Stimulated activated CD8-positive, alpha-beta memory T cell treated with anti-CD3 and anti-CD28 coated beads, Interleukin-12 subunit alpha, Interleukin-12 subunit beta, amount 100 ng/mL, for 4 hours (primary cell): ENCODE data around the gene DDX54.

Experiments used
- DNase-seq: peaks from one replicate; pipeline ENCODE4 v3.0.0-alpha.2; 2020; ENCODE audit warnings: low read depth

The DDX54 gene

DNA sequence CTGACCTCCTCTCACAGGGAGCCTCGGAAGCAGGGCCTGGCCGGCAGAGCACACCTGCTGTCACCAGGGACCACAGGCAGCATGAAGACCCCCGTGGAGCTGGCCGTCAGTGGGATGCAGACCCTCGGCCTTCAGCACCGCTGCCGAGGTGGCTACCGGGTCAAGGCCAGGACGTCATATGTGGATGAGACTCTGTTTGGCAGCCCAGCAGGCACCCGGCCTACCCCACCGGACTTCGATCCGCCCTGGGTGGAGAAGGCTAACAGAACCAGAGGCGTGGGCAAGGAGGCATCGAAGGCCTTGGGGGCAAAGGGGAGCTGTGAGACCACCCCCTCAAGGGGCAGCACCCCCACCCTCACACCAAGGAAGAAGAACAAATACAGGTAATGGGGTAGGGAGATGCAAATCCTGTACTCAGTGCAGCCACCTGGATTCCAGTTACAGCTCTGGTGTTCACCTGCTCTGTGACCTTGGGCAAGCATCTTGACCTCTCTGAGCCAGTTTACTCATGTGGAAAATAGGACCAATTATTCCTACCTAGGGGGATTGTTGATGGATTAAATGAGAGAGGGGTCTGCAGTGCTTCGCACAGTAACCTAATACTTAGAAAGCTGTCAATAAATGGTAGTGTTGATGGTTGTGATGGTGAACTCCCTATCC, 1.5 kb upstream of the DDX54 start:
- DNase-seq = no peak

DNA sequence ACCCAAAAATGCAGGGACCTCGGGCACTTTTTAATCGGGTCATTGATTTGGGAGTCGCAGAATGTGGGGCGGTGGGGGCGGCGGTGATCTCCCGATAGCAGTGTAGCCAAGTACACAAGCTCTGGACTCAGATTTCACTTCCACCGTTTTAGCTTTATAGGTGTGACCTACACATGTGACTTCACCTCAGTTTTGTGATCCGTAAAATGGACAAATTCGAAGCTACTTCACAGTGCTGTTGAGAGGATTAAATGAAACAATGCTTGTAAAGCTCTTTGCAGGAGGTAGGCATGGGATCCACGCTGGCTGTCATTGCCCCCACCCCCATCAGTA, 721 bp upstream of the DDX54 start:
- no peak for DNase-seq

DNA sequence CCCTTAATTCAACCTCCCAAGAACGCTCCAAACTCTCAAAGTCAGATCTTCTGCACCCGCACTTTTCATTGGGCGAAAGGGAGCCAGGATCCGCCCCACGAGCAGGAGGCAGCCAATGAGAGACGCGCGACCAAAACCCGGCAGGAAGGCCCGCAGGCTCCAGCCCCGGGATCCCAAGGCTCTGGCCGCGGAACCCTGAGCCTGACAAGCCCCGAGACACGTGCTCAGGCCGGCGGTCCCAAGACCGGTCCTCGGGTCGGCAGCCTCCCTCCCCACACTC, 438 bp downstream of the DDX54 start:
- DNase-seq = peak; percentile 74

DNA sequence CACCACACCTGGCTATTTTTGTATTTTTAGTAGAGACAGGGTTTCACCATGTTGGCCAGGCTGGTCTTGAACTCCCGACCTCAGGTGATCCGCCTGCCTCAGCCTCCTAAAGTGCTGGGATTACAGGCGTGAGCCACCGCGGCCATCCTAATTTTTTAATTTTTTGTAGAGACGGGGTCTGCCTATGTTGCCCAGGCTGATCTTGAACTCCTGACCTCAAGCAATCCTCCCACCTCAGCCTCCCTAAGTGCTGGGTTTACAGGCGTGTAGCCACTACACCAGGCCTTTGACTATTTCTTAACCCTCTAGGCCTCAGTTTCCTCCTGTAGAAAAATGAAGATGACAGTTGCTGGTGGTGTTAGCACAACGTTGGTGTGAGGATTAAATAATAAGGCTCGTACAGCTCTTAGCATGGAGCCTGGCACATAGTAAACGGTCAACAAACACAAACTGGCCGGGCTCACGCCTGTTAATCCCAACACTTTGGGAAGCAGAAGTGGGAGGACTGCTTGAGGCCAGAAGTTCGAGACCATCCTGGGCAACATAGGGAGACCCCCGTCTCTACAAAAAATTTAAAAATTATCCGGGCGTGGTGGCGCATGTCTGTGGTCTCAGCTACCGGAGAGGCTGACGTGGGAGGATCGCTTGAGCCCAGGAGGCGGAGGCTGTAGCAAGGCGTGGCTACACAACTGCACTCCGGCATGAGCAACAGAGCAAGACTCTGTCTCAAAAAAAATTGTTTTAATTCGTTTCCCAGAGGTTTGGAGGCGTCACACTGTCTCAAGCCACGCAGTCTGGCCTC, 979 bp downstream of the DDX54 start:
- no peak for DNase-seq

DNA sequence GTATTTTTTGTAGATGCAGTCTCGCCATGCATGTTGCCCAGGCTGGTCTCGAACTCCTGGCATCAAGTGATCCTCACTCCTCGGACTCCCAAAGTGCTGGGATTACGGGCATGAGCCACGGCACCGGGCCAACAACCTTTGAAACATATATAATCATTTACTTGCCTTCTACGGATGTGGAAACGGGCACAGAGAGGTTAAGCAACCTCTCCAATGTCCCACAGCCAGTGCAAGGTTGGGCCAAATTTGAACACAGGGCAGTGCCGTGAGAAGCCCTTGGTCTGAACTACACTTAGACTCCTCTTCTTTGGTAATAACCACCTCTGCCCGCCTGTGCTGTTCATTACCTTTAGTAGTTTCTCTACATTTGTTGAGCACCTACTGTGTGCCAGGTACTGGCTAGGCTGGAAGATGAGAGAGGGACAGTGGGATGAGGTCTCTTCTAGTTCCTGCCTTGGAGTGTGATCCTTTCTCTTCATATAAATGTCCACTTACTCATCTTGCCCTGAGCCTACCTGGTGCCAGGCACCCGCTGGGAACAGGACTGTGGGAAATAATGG, 2.2 kb downstream of the DDX54 start:
- DNase-seq = no peak

DNA sequence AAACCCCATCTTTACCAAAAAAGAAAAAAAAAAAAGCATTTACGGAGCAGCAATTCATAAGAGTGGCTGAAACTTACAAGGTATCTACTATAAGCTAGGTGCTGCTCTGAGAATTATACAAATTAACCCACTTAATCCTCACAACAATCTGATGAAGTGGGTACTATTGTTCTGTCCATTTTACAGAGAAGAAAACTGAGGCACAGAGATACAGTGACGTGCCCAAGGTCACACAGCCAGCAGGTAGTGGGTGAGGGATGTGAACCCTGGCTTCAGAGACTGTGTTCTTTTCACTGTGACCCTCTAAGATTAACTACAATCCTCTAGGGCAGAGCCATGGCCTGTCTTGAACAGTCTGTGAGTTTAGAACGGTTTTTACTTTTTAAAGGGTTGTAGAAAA, 3.3 kb downstream of the DDX54 start:
- no peak for DNase-seq

DNA sequence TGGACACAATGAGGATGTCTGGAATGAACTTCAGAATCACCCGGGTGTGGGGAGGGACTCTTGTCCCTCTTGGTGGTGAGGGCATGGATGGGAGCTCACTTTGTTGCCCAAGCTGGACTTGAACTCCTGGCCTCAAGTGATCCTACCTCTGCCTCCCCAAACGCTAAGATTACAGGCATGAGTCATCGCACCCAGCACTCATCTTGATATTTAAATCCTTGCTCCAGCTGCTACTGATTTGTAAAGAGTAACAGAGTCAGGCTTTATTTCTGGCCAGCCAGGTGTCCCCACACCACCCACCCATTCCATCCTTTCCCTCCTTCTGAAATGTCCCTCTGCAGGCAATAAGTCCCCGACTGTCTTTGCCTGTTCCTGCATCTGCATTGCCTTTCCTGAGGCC, 4.9 kb downstream of the DDX54 start:
- DNase-seq = no peak

DNA sequence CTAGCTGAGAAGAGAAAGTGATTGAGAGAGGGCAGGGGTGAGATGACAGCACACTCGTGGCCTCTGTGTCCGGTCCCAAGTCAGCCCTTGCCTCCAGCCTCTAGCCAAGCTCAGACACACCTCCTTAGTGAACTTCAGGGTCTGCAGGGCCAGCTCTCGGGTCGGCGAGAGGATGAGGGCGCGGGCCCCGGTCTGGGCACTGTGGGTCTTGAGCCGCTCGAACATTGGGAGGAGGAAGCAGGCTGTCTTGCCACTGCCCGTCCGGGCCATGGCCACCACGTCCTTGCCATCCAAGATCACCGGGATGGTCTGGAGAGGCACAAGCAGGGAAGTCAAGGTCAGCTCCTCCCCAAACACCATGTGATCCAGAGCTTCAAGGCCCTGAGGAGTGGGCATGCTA, 6.3 kb downstream of the DDX54 start:
- no peak for DNase-seq

DNA sequence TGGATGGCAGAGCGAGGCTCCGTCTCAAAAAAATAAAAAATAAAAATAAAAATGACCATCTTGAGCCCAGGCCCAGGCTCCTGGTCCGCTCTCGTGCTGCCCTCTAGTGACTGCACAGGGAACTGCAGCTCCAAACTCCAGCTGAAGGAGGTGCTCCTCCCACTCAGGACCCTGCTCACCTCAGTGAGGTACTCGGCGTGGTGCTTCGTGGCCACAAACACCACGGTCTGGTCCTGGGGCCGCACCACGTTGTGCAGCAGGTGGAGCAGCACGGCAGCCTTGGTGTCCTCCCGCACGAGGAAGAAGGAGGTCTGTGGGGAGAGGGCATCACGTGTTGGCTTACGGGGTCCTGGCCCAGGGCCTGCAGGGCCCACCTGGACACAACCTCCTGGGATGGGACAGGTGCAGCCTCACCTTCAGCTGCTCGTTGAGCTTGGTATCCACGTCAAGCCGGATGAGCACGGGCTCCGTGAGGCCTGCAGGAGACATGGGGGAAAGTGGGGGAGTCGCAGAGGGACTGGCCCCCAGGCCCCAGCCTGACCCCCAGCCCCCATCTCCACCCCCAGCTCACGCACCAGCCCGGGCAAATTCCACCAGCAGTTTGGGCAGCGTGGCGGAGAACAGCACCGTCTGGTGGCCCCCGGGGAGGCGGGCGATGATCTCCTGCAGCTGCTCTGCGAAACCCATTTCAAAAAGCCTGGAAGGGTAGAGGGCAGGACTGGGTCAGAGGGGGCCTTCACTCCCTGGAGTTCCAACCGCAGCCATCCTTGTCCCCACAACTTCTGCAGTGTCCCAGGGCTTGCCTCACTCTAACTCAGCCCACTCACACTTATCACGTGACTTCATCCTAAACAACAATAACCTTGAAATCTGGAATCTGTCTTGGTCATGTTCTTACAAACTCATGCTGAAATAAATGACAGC, 10.6 kb downstream of the DDX54 start:
- DNase-seq = peak; percentile 45

DNA sequence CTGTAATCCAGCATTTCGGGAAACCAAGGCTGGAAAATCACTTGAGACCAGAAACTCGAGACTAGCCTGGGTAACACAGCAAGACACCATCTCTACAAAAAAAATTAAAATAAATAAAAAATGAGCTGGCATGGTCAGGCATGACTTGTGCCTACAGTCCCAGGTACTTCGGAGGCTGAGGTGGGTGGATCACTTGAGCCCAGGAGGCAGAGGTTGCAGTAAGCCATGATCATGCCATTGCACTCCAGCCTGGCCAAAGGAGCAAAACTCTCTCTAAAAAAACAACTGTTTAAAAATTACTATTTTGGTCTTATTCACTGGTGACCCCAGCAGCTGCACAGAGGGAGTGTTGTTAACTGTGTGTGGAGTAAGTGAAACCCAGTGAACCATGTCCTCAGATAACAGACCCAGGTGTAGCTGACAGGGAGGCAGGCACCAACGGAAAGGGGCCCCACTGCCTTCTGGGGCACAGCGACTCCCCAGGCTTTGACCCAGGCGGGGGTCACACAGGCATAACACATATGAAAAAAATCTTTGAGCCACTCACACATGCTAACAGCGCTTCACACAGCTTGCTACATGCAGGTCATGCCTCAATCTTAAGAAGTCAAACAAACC, 12.1 kb downstream of the DDX54 start:
- no peak for DNase-seq

DNA sequence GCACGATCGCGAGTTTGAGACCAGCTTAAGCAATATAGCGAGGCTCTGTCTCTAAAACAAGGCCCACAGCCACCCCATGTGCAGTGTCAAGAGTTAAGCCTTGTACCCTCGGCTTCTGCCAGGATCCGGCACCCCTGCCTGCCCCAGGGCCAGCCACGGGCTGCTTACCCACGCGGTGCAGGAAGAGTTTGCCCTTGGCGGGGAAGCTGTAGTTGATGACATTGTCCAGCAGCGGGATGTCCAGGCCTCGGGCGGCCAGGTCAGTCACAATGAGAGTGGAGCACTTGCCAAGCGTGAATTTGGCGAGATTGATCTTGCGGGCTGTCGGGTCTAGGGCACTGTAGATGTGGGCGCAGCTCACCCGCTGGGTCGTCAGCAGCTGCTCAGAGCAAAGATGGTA, 13.1 kb downstream of the DDX54 start:
- no peak for DNase-seq

DNA sequence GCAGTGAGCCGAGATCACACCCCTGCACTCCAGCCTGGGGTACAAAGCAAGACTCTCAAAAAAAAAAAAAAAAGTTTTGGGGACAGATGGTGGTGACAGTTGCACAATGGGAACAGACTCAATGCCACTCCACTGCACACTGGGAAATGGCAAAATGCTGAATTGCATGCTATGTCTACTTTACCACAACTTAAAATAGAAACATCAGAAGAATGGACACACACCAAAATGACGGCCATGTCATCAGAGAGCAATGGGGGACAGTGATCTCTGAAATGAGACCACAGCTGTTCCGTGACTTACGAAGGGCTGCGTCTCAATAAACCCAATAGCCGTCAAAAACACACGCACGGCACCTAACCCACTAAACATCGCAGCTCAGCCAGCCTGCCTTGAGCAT, 13.7 kb downstream of the DDX54 start:
- DNase-seq = no peak

DNA sequence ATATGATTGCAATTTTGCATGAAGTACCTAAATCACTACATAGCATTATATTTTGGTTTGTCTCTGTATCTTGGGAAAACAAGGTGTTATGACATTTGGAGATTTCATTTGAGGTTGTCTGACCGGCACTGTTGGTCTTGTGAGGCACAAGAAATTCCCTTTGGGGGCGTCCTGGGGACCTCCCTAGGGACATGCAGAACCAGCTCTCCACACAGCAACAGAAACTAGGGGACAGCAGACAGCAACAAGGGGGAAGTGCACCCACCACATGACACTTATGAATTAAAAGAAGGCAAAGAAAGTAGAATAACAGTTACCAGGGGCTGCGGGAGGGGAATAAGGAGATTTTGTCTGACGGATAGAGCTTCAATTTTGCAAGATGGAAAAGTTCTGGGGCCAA, 14.4 kb downstream of the DDX54 start:
- no peak for DNase-seq

DNA sequence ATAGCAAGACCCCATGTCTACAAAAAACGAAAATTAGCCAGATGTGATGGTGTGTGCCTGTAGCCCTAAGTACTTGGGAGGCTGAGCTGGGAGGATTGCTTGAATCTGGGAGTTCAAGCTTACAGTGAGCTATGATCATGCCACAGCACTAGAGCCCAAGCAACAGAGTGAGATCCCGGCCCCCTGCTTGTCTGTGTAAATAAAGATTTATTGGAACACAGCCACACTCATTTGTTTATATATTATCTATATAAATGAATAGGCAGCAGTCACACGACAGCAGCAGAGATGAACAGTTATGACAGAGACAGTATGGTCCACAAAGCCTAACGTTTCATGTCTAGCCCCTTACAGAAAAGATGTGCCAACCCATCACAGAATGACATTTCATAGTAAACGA, 14.8 kb downstream of the DDX54 start:
- no peak for DNase-seq

DNA sequence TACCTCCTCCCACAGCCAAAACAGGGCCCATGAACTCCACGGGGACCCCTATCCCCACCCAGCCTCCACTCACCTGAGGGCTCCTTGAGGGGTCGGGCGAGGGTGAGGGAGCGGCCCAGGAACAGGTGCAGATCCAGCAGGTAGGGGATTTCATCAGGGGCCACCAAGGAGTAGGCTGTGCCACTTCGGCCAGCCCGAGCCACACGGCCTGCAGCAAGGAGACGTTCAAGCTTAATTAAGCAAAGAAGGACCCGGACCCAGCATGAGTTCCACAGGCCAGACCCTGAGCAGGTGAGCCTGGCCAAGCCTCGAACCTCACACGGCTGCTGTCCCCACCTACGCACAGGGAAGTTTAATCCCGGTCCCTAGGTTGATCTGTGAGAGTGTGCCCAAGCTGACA, 15.6 kb downstream of the DDX54 start:
- no peak for DNase-seq

DNA sequence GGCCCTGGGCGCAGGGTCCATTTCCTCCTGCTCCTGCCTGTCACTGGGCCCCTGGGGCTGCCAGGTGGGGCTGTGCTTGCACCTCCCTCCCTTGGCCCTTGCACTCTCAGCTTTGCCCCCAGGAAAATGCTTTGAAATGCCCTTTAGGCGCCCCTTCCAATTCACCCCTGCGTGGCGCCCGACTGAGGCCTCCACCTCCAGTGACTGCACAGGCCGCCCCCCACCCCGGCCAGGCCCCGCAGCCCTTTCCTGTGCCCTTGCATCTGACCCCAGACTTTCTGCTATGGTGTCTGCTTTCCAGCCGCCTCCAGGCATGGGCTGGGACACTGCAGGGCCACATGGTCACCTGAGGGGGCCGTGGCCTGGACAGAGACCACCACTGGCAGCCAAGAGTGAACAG, 17.4 kb downstream of the DDX54 start:
- DNase-seq = no peak

DNA sequence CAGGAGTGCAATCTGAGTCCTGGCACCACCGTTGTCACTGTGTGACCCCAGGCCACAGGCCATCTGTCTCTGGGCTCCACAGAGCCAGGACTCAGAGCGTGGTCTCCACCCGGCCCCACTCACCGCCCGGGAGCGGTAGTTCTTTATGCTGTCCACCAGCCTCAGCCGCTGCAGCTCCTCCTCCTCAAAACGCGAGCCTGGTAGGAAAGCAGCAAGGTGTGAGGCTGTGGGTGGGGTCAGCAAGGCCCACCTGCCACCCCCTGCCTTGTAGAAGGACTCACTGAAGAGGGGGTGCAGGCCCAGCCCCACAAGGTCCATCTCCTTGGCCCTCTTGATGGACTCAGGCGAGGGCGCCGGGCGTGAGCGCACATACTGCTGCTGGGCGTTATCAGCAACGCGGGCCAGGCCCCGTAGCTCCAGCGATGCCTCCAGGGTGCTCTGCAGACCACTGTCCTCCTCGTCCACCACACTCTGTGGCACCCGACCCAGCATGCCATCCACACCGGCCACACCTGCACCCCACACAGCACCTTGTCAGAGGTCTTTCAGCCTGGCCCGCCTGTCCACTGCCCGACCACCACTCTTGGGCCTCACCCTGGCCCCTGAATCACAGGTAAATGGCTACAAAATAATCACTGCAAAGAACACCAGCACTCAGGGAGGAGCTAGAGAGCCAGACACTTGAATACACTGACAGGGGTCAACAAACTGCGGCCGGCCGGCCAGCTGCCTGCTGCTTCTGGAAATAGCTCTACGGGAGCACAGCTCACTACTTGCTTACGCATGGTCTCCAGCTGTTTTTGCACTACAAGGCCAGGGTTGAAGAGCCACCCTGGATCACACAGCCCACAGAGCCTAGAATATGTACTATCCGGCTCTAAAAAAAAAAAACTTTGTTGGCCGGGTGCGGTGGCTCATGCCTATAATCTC, 19.5 kb downstream of the DDX54 start:
- no peak for DNase-seq

DNA sequence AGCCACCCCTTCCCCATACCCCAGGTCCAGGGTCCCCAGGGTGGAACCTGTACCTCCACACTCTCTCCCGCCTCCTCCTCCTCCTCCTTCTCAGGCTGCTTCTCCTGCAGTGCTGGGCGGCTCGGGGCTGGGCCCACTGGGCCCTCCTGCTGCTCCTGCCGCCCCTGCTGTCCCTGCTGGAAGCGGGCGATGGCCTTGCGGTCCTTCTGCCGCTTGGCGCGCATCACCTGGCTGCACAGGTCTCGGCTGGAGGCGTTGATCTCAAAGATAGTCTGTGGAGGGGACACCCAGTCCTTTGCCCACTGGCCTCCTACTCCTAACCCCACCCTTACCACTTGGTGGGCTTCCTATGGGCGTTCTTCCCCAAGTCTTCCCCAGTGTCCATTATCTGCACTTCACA, 21.3 kb downstream of the DDX54 start:
- no peak for DNase-seq

DNA sequence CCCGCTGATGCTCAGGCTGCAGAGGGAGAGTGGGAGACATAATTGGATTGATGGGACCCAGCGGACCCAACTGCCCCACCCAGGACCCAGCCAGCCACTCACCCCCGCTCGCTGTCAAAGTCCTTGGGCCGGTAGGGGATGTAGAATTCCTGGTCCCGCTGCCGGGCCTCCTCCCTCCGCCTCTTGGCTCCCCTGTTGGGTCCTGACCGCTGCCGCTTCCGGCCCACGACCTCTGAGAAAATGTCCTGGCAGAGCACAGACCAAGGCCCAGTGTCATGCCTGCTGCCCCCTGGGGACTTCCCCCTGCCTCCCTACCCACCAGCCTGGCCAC, 22.3 kb downstream of the DDX54 start:
- no peak for DNase-seq

DNA sequence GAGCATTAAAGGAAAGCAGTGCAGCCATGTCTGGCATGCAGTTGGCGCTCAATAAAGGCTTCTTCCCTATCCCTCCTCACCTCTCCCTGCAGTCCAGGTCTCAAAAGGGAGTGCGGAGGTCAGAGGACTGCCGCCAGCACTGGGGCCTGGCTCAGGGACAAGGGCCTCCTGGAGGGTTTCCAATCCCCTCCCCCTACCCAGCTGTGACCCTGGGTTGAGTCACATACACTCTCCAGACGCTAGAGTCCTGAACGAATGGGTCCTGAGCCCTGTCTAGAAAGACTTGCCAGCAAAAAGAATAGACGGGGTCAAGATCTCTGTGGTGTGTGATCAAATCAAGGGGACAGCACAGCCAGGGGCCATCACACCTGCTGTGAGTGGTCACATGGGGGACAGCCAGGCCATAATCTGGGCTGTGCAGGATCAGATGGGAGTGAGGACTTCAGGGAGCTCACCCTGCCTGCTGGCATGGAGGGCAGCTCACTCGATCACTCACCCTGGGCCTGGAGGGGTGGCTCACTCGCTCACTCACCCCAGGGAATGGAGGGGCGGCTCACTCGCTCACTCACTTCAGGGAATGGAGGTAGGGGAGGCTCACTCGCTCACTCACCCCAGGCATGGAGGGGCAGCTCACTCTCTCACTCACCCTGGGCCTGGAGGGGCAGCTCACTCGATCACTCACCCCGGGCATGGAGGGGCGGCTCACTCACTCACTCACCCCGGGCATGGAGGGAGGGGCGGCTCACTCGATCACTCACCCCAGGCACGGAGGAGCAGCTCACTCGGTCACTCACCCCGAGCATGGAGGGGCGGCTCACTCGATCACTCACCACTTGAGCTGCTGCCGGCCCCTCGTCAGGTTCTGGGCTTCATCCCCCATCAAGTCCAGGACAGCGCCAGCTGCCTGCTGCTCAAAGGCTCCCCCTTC, 22.9 kb downstream of the DDX54 start:
- DNase-seq = no peak
